ENCODE data around the gene TCTA. TPM values are rescaled to one million over a fixed set of nuclear protein-coding genes. Genes with fewer than 3 reads are reported as not detected.
A peak's percentile ranks its signal among the peaks of the same experiment; 100 is the strongest.

TCTA gene
- total and polyA plus RNA-seq, 9 of the 15 experiments (the other 6 are each of a cell fraction or from before 2014, with no cell fraction given), result 4.0 to 15.4 (median 8.2) TPM

GRCh38 chr3:49411968-49412631 lies at the start of gene TCTA, which contains the start of gene RHOA (continued):
- peak; percentile 95; the same call in 1 of the 2 replicates for TF ChIP-seq ZNF395 (CRISPR knock-in tag; IDR thresholded peaks at IDR 0.05)
- peak; percentile 72 for TF ChIP-seq ATF7 (IDR thresholded peaks at IDR 0.05)
- peak; percentile 97 for TF ChIP-seq KDM5B (IDR thresholded peaks at IDR 0.05; ENCODE audit: insufficient replicate concordance, low read depth, low read length)
- TF ChIP-seq FOXM1 (IDR thresholded peaks at IDR 0.05; ENCODE audit: low read depth), result no peak
- peak; percentile 72; the same call in 1 of the 2 replicates for TF ChIP-seq FOXM1 (CRISPR knock-in tag; IDR thresholded peaks at IDR 0.05; ENCODE audit: low read depth)
- no peak for TF ChIP-seq SMARCA4 (IDR thresholded peaks at IDR 0.05)
- peak; percentile 72 for TF ChIP-seq MYC (IDR thresholded peaks at IDR 0.05; ENCODE audit: low read depth, low read length)
- peak; percentile 46; the same call in 1 of the 2 replicates for TF ChIP-seq MYC (CRISPR knock-in tag; IDR thresholded peaks at IDR 0.05; ENCODE audit: borderline replicate concordance, low read depth)
- peak; percentile 89 for TF ChIP-seq RBFOX2 (IDR thresholded peaks at IDR 0.05; ENCODE audit: low read depth, low read length)
- TF ChIP-seq ATF1 (CRISPR knock-in tag; IDR thresholded peaks at IDR 0.05), result no peak
- TF ChIP-seq ATF1 (tag; IDR thresholded peaks at IDR 0.05), result peak; percentile 38
- TF ChIP-seq FOXJ2 (tag; IDR thresholded peaks at IDR 0.05), result peak; percentile 78; the same call in 1 of the 2 replicates
- no peak for TF ChIP-seq MBD1 (CRISPR knock-in tag; IDR thresholded peaks at IDR 0.05)
- TF ChIP-seq POU5F1 (IDR thresholded peaks at IDR 0.05; ENCODE audit: borderline replicate concordance, low read depth, low read length, partially characterized antibody), result no peak
- TF ChIP-seq MTA3 (IDR thresholded peaks at IDR 0.05; ENCODE audit: borderline replicate concordance), result peak; percentile 98
- TF ChIP-seq CREB5 (CRISPR knock-in tag; IDR thresholded peaks at IDR 0.05), result no peak
- TF ChIP-seq ADNP (tag; IDR thresholded peaks at IDR 0.05), result no peak
- TF ChIP-seq HDAC2 (IDR thresholded peaks at IDR 0.05), result 0 out of 2 replicates have a peak, but pooled peaks have one; percentile 30
- peak; percentile 63 for TF ChIP-seq TAF1 (IDR thresholded peaks at IDR 0.05; ENCODE audit: control insufficient read depth, extremely low read depth, insufficient read depth, low read length, severe bottlenecking)
- TF ChIP-seq ILK (tag; IDR thresholded peaks at IDR 0.05; ENCODE audit: borderline replicate concordance, low read depth), result no peak
- TF ChIP-seq, protein P1, sequence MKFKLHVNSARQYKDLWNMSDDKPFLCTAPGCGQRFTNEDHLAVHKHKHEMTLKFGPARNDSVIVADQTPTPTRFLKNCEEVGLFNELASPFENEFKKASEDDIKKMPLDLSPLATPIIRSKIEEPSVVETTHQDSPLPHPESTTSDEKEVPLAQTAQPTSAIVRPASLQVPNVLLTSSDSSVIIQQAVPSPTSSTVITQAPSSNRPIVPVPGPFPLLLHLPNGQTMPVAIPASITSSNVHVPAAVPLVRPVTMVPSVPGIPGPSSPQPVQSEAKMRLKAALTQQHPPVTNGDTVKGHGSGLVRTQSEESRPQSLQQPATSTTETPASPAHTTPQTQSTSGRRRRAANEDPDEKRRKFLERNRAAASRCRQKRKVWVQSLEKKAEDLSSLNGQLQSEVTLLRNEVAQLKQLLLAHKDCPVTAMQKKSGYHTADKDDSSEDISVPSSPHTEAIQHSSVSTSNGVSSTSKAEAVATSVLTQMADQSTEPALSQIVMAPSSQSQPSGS (CRISPR knock-in tag; IDR thresholded peaks at IDR 0.05), result no peak
- no peak for TF ChIP-seq NR2F6 (CRISPR knock-in tag; IDR thresholded peaks at IDR 0.05)
- TF ChIP-seq BRD9 (IDR thresholded peaks at IDR 0.05; ENCODE audit: low read depth, partially characterized antibody), result no peak

Data from K562 (cell line).